Stimulated activated CD8-positive, alpha-beta memory T cell treated with anti-CD3 and anti-CD28 coated beads, Interleukin-15, amount 100 ng/mL, for 48 hours (primary cell): ENCODE measurements around the gene TMEM37.

ENCODE experiments used
- DNase-seq, 2 donors: peaks; one replicate each; pipeline ENCODE4 v3.0.0-alpha.2; 2020; ENCODE audit warnings: low read depth in 2 of 2

TMEM37 gene

GRCh38 chr2:119433636-119434327, 2.1 kb downstream of the TMEM37 start:
- DNase-seq: no peak

GRCh38 chr2:119434664-119435063, 3.0 kb downstream of the TMEM37 start:
- no peak for DNase-seq

- DNase-seq: no peak
Measured at GRCh38 chr2:119435081-119435952, 3.7 kb downstream of the TMEM37 start.

- no peak for DNase-seq
Measured at GRCh38 chr2:119435953-119436297, 4.3 kb downstream of the TMEM37 start.

GRCh38 chr2:119436993-119437772, 5.5 kb downstream of the TMEM37 start:
- DNase-seq: no peak

GRCh38 chr2:119438128-119438656, 6.5 kb downstream of the TMEM37 start:
- DNase-seq: no peak

- no peak for DNase-seq
Measured at GRCh38 chr2:119438726-119439284, 7.2 kb downstream of the TMEM37 start.

- DNase-seq: no peak
Measured at GRCh38 chr2:119439574-119440500, 8.2 kb downstream of the TMEM37 start.

GRCh38 chr2:119440501-119440870, 8.8 kb downstream of the TMEM37 start:
- no peak for DNase-seq

GRCh38 chr2:119440873-119441272, 9.2 kb downstream of the TMEM37 start:
- no peak for DNase-seq

GRCh38 chr2:119441376-119442225, 9.9 kb downstream of the TMEM37 start:
- no peak for DNase-seq

GRCh38 chr2:119442226-119442619, 10.6 kb downstream of the TMEM37 start:
- no peak for DNase-seq

- no peak for DNase-seq
Measured at GRCh38 chr2:119442850-119443249, 11.2 kb downstream of the TMEM37 start.

GRCh38 chr2:119446037-119446436, 14.4 kb downstream of the TMEM37 start:
- DNase-seq: no peak

- DNase-seq: no peak
Measured at GRCh38 chr2:119448427-119449141, 16.9 kb downstream of the TMEM37 start.

GRCh38 chr2:119449521-119449920, 17.9 kb downstream of the TMEM37 start:
- no peak for DNase-seq

GRCh38 chr2:119451336-119452050, 19.8 kb downstream of the TMEM37 start:
- DNase-seq: no peak

GRCh38 chr2:119453972-119454593, 22.4 kb downstream of the TMEM37 start:
- DNase-seq: no peak
